Small intestine (tissue), 7 donors: Measurements from ENCODE around the gene PCDHA3. TPM values are rescaled to one million over a fixed set of nuclear protein-coding genes. Genes with fewer than 3 reads are reported as not detected.
"Not testable (repeated sequence)": the region's sequence is repeated elsewhere in the genome, so short reads cannot be mapped to it uniquely, and the experiment has no call there.

Experiments
- DNase-seq, 2 donors: peaks; one replicate each; pipeline versions ENCODE4 v3.0.0 to v3.0.0-alpha.2; 2013
- FAIRE-seq: peaks from 2 replicates; lab custom pipeline; 2012; peaks lifted over from hg19 to GRCh38; lab: Jason Lieb, UNC
- H3K27ac ChIP-seq, 3 donors: one replicate each; pipeline ENCODE4 v1.5.1; 2013; ENCODE audit warnings: low read length in 2 of 3, mild to moderate bottlenecking in 2 of 3, control low read depth in 1 of 3, inconsistent platforms in 1 of 3, low read depth in 1 of 3, moderate library complexity in 1 of 3
- H3K27me3 ChIP-seq, 3 donors: one replicate each; pipeline ENCODE4 v1.6.1; 2013; ENCODE audit warnings: low read length in 3 of 3, inconsistent platforms in 1 of 3; ENCODE audit not compliant: control insufficient read depth in 3 of 3, insufficient read depth in 3 of 3
- H3K36me3 ChIP-seq, 3 donors: one replicate each; pipeline ENCODE4 v1.6.1; 2013; ENCODE audit warnings: low read length in 3 of 3, inconsistent platforms in 1 of 3, low read depth in 1 of 3, mild to moderate bottlenecking in 1 of 3, moderate library complexity in 1 of 3; ENCODE audit not compliant: control insufficient read depth in 3 of 3, insufficient read depth in 2 of 3
- H3K4me1 ChIP-seq, 3 donors: one replicate each; pipeline ENCODE4 v1.6.1; 2013; ENCODE audit warnings: low read length in 2 of 3, inconsistent platforms in 1 of 3, low read depth in 1 of 3, mild to moderate bottlenecking in 1 of 3, moderate library complexity in 1 of 3; ENCODE audit not compliant: control insufficient read depth in 3 of 3, insufficient read depth in 2 of 3
- H3K4me3 ChIP-seq, 3 donors: one replicate each; pipeline ENCODE4 v1.5.1; 2013; ENCODE audit warnings: low read length in 3 of 3, control low read depth in 1 of 3, inconsistent platforms in 1 of 3, low read depth in 1 of 3, mild to moderate bottlenecking in 1 of 3, moderate library complexity in 1 of 3
- H3K9me3 ChIP-seq, 2 donors: one replicate each; pipeline ENCODE4 v1.6.1; 2013; ENCODE audit warnings: low read depth in 1 of 2, low read length in 1 of 2; ENCODE audit not compliant: control insufficient read depth in 2 of 2, insufficient read depth in 1 of 2
- WGBS, 3 donors: extraction: QIAGEN DNeasy Blood & Tissue Kit; methylation state at CpG; one replicate each; pipeline ENCODE4 v1.1.7; 2013; 5-methylcytosine and 5-hydroxymethylcytosine counted together
- polyA plus RNA-seq, 4 donors: library from polyadenylated mRNA; stranded (reverse) in 3 of 4; unstranded in 1 of 4; fragments of 200-250 nt in 3 of 4; fragments of 120-200 nt in 1 of 4; gene quantifications; one replicate each; pipeline versions ENCODE4 v1.2.1 to v1.2.3, GENCODE V29; 2013
- donor health status: healthy with polysubstance abuse.
- donor health status: control.
- donor health status: control.
- donor health status: Bipolar disorder and iron deficiency.
- donor health status: healthy.

Gene PCDHA3
- polyA plus RNA-seq, 4 donors = 0.10 to 0.28 TPM; not detected in 2

- H3K27ac ChIP-seq, H3K27me3 ChIP-seq, DNase-seq, H3K4me3 ChIP-seq, H3K36me3 ChIP-seq, H3K4me1 ChIP-seq, FAIRE-seq: not testable (repeated sequence)
- peaks cover 5 to 48% of the 10 kb centered on the region in 2 donors for H3K9me3 ChIP-seq
- 51 to 72% (median 67%) methylated on average over 64 to 70 of the region's 70 CpGs for WGBS, 3 donors
These were observed 12.9 kb upstream of the PCDHA3 start for GRCh38 chr5:140787849-140788504.

DNA sequence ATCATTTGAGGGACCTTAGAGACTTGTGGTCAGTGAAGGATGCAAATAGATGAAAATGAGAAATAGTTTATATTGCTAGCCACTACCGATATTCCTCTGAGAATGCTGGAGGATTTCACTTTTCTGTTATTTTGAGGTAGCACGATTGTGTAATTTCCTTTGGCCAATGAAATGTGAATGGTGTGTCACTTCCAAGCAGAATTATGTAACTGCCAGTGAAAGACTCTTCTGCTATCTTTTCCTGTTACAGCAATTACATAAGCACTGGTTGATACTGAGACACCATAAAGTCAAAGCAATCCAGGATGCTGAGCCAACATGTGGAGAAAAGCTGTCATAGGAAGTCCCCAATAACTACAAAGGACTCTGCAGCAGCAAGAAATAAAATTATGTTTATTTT, 9.8 kb upstream of the PCDHA3 start:
- FAIRE-seq = no peak
- no peak overlapping the region for H3K4me3 ChIP-seq
- H3K9me3 ChIP-seq = peaks cover 6 to 46% of the 10 kb centered on the region in 2 donors
- no peak for DNase-seq
- H3K36me3 ChIP-seq = no peaks in the 10 kb centered on the region
- no peaks in the 10 kb centered on the region for H3K4me1 ChIP-seq
- peaks cover 0 to 15% (median 0%) of the 10 kb centered on the region in 3 donors for H3K27me3 ChIP-seq
- H3K27ac ChIP-seq = no peak overlapping the region
- WGBS, 3 donors = 33 to 46% (median 45%) methylated on average over 2 of the region's 2 CpGs

DNA sequence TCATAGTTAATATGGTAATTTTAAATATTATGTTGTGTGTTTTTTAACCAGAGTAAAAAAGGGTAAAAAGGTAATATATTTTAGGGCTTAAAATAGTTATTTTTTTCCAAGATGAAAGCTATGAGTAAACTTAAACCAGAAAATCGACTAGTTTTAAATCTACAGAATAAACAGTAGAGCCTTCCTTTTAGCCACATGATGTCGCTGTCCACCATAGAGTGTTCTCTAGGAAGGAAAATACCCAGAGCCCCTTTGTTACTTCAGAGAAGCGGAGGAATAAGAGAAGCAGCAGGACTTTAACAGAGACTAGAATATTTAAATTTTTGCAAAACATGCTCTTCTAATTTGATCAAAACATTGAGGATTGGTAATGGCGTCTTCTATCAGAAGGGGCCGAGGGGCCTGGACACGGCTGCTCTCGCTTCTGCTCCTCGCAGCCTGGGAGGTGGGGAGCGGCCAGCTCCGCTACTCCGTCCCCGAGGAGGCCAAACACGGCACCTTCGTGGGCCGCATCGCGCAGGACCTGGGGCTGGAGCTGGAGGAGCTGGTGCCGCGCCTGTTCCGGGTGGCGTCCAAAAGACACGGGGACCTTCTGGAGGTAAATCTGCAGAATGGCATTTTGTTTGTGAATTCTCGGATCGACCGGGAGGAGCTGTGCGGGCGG, 6.1 kb upstream of the PCDHA3 start, which contains the start of gene PCDHA2:
Gene PCDHA2, plus strand, starts transcription at position 258 of the 664 bp plus-strand sequence.
- WGBS, 3 donors = 24 to 41% (median 41%) methylated on average over 27 of the region's 27 CpGs
- Histone ChIP-seq H3K9me3 (peaks cover 9 to 32% of the 10 kb centered on the region in 2 donors), H3K27ac (no peak within 1 kb of the TSS), H3K4me1 (no peaks in the 10 kb centered on the region), H3K4me3 (no peak within 1 kb of the TSS), H3K36me3 (no peaks in the 10 kb centered on the region), H3K27me3 (peaks cover 0 to 7% (median 0%) of the 10 kb centered on the region in 3 donors)
- no peak for FAIRE-seq
- DNase-seq = no peak

DNA sequence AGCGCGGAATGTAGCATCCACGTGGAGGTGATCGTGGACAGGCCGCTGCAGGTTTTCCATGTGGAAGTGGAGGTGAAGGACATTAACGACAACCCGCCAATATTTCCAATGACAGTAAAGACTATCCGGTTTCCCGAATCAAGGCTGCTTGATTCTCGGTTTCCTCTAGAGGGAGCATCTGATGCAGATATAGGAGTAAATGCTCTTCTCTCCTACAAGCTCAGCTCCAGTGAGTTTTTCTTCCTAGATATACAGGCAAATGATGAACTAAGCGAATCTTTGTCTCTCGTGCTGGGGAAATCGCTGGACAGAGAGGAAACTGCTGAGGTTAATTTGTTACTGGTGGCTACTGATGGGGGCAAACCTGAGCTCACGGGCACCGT, 5.6 kb upstream of the PCDHA3 start:
- peaks cover 0 to 7% (median 0%) of the 10 kb centered on the region in 3 donors for H3K27me3 ChIP-seq
- WGBS, 3 donors = 26 to 42% (median 36%) methylated on average over 15 of the region's 15 CpGs
- no peak overlapping the region for H3K4me3 ChIP-seq
- FAIRE-seq (no peak), DNase-seq (no peak)
- H3K36me3 ChIP-seq = no peaks in the 10 kb centered on the region
- peaks cover 9 to 32% of the 10 kb centered on the region in 2 donors for H3K9me3 ChIP-seq
- H3K4me1 ChIP-seq = no peaks in the 10 kb centered on the region
- no peak overlapping the region for H3K27ac ChIP-seq

GRCh38 chr5:140796072-140796717, 4.7 kb upstream of the PCDHA3 start:
- not testable (repeated sequence) for H3K4me3 ChIP-seq, DNase-seq, H3K36me3 ChIP-seq, H3K27ac ChIP-seq, H3K27me3 ChIP-seq, H3K4me1 ChIP-seq, FAIRE-seq
- H3K9me3 ChIP-seq = peaks cover 9 to 31% of the 10 kb centered on the region in 2 donors
- WGBS, 3 donors = 62 to 80% (median 78%) methylated on average over 69 to 72 of the region's 72 CpGs

- DNase-seq = no peak
These were observed 4.2 kb upstream of the PCDHA3 start for GRCh38 chr5:140796718-140797095.

GRCh38 chr5:140801494-140801841, 611 bp downstream of the PCDHA3 start:
- H3K27me3 ChIP-seq = peaks cover 0 to 8% (median 0%) of the 10 kb centered on the region in 3 donors
- peaks cover 12 to 29% of the 10 kb centered on the region in 2 donors for H3K9me3 ChIP-seq
- no peak overlapping the region for H3K4me3 ChIP-seq
- 18 to 41% (median 32%) methylated on average over 16 of the region's 16 CpGs for WGBS, 3 donors
- no peak overlapping the region for H3K27ac ChIP-seq
- H3K4me1 ChIP-seq = no peaks in the 10 kb centered on the region
- no peak for FAIRE-seq
- DNase-seq = no peak
- no peaks in the 10 kb centered on the region for H3K36me3 ChIP-seq

More at GRCh38 chr5:140796718-140797095, 4.2 kb upstream of the PCDHA3 start:
- no peak overlapping the region for H3K4me3 ChIP-seq
- peaks cover 0 to 13% (median 0%) of the 10 kb centered on the region in 3 donors for H3K27me3 ChIP-seq
- WGBS, 3 donors = 61 to 81% (median 76%) methylated on average over 39 of the region's 39 CpGs
- no peaks in the 10 kb centered on the region for H3K36me3 ChIP-seq
- peaks cover 10 to 34% of the 10 kb centered on the region in 2 donors for H3K9me3 ChIP-seq
- no peak for FAIRE-seq
- no peak overlapping the region for H3K27ac ChIP-seq
- H3K4me1 ChIP-seq = no peaks in the 10 kb centered on the region

GRCh38 chr5:140802381-140802780, 1.5 kb downstream of the PCDHA3 start:
- not testable (repeated sequence) for H3K36me3 ChIP-seq, H3K4me1 ChIP-seq, FAIRE-seq, DNase-seq, H3K27ac ChIP-seq, H3K4me3 ChIP-seq
- Histone ChIP-seq H3K9me3 (peaks cover 6 to 27% of the 10 kb centered on the region in 2 donors), H3K27me3 (peaks cover 0 to 11% (median 0%) of the 10 kb centered on the region in 3 donors)
- WGBS, 3 donors = 55 to 77% (median 69%) methylated on average over 45 of the region's 45 CpGs
